Right lung (tissue), 5 donors: ENCODE measurements around the gene DUSP8. TPM values are rescaled to one million over a fixed set of nuclear protein-coding genes. Genes with fewer than 3 reads are reported as not detected.

Source experiments
- DNase-seq, 2 donors: peaks; one replicate each; pipeline ENCODE4 v3.0.0-alpha.2; 2013
- polyA plus RNA-seq, 5 donors: library from polyadenylated mRNA; unstranded; fragments of 120-200 nt; gene quantifications; one replicate each; pipeline versions ENCODE4 v1.2.1 to v1.2.3, GENCODE V29; 2013; ENCODE audit warnings: inconsistent platforms in 1 of 5, low replicate concordance in 1 of 5; ENCODE audit not compliant: insufficient read length in 5 of 5, insufficient read depth in 1 of 5

The DUSP8 gene
- polyA plus RNA-seq, 5 donors, result 0.85 to 1.8 (median 1.2) TPM

GRCh38 chr11:1565904-1566247 lies 6.2 kb downstream of the DUSP8 start:
- no peak for DNase-seq

GRCh38 chr11:1565173-1565903 lies 6.7 kb downstream of the DUSP8 start:
- no peak for DNase-seq

DNA sequence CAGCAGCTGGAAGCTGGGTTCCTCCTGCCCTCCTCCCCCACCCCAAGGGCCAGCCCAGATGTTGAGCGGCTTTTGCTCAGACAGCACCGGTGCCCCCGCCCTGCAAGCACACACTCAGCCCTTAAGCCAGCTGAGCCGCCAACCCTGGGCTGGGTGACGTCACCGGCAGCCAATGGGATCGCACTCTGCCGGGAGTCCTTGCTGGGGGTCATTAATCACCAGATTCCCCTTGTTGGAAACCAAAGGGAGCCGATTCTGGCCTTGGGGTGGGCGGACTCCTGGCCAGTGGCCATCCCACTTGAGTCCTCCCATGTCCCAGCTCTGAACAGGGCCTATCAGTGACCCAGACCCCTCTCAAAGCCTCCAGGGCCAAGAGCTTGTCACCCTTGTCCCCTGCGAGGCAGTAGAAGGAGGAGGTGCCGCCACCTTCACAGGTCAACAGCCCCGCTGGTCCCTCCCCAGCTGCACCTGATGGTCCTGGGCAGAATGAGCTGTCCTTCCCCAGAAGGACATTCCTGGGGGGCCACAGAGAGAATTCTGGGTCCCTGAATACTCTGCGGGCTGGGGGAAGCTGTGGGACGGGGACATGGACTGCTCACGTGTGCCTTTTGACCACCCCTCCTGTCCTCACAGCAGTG lies 7.4 kb downstream of the DUSP8 start:
- no peak for DNase-seq

DNA sequence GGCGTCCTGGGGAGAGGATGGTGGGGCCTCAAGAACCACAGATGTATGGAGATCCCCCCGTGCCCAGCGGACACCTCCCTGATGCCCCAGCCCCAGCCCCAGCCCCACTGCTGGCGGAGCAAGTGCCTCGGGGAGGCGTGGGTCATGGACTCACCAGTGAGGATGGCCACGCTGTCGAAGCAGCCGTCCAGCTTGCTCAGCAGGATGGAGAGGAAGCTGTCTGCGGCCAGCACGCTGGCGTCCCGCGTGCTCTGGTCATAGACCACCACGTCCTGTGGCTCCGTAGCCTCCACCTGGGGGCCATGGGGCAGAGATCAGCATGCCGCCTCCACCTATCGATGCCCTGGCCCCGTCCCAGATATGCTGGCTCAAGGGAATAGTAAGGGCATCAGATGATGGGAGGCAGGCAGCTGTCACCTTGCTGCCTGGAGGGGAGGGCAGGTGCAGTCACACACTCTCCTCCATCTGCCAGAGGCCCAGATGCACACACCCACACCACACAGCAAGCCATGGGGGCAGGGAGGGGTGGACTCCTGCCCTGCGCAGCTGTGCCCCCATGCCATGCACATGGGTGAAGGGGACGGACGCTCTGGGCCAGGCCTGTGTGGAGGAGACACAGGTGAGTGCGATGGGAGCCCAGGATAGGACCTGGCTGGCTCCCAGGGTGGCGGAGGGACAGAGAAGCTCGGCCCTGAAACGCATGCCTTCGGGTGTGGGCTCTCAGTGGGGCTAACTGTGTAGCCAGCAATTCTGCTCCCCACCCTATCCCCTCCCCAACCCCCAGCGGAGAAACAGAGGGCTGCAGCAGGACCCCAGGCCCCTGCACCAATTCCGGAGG lies 8.2 kb downstream of the DUSP8 start:
- no peak for DNase-seq

- no peak for DNase-seq
These were observed 8.9 kb downstream of the DUSP8 start for GRCh38 chr11:1563149-1563638.

- DNase-seq, result no peak
These were observed 9.5 kb downstream of the DUSP8 start for GRCh38 chr11:1562469-1563148.

DNA sequence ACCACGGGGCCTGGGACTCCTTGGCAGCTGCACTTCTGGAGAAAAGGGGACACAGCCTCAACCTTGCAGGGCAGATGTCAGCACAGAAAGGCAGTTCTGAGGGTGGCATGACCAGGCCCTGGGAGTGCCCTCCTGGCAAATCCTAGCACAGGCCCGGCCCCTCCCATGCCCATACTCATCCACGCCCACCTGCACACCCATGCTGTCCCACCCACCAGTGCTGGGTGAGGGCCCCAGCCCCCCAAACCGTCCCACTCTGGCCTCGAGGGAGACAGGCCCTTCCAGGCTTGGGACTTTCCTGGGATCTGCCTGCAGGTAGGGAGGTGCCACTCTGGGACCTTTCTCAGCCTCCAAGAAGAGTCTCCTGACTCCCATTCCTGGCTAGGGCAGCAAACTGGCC lies 10.1 kb downstream of the DUSP8 start:
- no peak for DNase-seq

GRCh38 chr11:1561266-1561665 lies 10.8 kb downstream of the DUSP8 start:
- DNase-seq, result no peak

DNA sequence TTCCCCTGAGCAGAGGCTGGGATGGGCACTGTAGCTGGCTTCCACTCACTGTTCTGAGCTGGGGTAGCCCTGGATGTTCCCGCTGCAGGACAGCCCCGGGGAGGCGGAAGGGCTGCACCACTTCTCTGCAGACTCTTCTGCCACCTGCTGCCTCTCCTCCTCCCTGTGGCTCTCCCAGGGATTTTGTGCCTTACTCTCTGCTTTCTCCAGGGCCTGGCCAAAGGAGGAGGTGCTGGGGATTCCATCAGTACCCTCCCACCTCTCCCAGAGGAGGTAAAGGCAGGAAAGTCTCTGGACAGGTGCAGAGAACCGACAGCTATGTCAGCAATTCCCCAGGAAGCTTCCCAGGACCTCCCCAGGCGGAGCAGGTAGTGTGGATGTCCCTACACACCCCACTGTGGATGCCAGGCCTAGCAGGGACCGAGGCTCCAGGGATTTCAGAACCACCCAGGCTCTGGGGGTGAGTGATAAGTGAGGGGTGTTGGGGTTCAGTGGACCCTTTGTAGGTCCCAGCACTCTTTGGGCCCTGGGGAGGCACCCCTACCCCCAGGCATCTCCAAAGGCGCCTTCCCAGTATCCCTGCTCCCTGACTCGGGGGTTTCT lies 11.3 kb downstream of the DUSP8 start:
- no peak for DNase-seq

- no peak for DNase-seq
These were observed 11.9 kb downstream of the DUSP8 start for GRCh38 chr11:1560002-1560648.

DNA sequence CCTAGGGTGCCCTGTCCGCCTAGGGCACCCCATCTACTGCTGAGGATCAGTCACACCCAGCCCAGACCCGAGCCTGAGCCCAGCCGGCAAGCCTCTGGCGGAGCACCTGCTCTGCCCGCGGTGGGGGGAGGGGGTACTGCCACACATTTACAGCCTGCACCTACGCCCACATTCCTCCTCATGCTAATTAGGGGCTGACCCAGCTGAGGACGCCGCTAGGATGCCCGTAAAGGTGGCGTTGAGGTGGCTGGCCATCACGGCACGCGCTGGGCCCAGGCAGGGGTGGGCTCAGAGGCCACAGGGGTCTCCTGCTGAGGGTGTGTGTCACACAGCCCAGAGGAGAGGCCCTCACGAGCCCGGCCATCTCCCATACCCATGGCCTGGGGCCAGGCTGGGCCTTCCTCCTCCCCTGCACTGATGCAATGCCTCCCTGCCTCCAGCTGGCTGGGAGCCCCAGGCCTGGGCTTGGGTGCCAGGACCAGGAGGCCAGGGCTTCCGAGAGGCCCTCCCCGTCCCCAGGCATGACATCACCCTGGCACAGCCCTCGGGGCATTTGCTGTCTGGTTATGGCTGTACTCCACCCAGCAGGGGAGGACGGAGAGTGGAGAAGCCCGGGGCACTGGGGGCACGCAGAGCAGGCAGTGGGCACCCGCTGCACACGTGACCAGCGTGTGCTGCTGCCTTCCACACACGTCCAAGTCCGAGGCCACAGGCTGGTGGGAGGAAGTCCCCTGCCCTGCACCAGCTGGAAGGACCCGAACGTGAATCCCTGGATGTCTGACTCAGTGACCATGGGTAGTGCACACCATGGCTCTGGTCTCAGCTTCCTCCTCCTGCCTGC lies 12.7 kb downstream of the DUSP8 start:
- no peak for DNase-seq

DNA sequence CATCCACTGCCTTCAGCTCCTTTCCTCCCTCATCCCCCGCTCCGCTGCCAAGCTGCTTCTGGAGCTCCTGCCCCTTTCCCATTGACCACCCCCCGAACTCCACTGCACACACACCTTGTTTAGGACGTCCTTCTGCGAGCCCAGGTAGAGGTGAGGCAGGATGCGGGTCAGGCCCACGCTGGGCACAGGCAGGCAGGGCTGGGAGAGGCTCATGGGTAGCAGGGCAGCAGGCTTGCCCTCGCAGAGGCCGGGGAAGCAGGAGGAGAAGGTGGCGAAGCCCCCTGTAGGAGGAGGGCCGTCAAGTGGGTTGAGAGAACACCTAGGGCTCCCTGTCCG lies 13.3 kb downstream of the DUSP8 start:
- no peak for DNase-seq

- DNase-seq, result no peak
These were observed 13.9 kb downstream of the DUSP8 start for GRCh38 chr11:1557904-1558774.

- DNase-seq, result no peak
These were observed 14.8 kb downstream of the DUSP8 start for GRCh38 chr11:1557051-1557884.

GRCh38 chr11:1556278-1556902 lies 15.7 kb downstream of the DUSP8 start:
- DNase-seq, result no peak

- DNase-seq, result no peak
These were observed 16.3 kb downstream of the DUSP8 start for GRCh38 chr11:1555713-1556153.

DNA sequence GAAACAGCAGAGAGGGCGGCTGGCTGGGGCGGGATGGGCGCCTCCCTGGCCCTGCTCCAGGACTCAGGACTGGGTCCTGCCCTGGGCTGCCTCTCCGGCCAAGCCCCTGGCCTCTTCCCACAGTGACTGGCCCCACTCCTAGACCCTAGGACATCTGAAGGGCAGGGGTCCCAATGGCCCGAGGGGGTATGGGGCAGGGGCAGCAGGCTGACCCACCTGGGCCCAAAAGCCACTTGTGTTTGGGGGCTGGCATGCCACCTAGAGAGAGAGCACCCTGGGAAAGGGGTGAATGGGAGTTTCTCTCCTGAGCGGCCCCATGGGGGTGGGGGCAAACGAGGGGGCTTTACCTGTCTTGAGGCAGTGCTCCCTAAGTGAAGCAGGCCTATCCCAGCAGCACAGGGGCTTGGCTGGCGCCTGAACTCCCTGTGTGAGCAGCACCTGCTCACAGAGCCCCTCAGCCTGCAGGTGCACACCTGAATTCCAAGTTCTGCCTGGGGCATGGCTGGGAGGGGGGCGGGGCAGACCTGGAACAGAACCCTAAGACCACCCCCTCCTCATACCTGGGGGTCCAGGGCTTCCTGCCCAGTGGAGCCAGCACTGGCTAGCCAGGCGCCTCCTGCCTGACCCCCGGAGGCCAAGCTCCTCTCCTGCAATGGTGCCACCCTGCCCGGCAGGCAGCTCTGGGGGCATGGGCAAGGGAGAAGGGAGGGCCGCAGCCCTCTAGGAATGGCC lies 16.9 kb downstream of the DUSP8 start:
- DNase-seq, result no peak
